ENCODE measurements around the gene HES5.

GRCh38 chr1:2488688-2489087 lies 41.4 kb downstream of the HES5 start:
- TF ChIP-seq, protein P1, sequence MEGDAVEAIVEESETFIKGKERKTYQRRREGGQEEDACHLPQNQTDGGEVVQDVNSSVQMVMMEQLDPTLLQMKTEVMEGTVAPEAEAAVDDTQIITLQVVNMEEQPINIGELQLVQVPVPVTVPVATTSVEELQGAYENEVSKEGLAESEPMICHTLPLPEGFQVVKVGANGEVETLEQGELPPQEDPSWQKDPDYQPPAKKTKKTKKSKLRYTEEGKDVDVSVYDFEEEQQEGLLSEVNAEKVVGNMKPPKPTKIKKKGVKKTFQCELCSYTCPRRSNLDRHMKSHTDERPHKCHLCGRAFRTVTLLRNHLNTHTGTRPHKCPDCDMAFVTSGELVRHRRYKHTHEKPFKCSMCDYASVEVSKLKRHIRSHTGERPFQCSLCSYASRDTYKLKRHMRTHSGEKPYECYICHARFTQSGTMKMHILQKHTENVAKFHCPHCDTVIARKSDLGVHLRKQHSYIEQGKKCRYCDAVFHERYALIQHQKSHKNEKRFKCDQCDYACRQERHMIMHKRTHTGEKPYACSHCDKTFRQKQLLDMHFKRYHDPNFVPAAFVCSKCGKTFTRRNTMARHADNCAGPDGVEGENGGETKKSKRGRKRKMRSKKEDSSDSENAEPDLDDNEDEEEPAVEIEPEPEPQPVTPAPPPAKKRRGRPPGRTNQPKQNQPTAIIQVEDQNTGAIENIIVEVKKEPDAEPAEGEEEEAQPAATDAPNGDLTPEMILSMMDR (IDR thresholded peaks at IDR 0.05; ENCODE audit: insufficient read depth, low read length, poor library complexity, severe bottlenecking): no peak
- no peak for TF ChIP-seq EZH2phosphoT487 (conservative IDR thresholded peaks at IDR 0.05; ENCODE audit: low read length)

Measured in SU-DHL-6 (cell line).